AG09319 (cell line): ENCODE measurements around the gene TBPL2.

ENCODE experiments used
- DNase-seq: peaks from one replicate; pipeline ENCODE4 v3.0.0-alpha.2; 2010; ENCODE audit warnings: low read depth; ENCODE audit errors: extremely low read depth
- TF ChIP-seq, protein P1 (sequence below): IDR thresholded peaks from 2 replicates; pipeline ENCODE4 v1.5.1; 2011; ENCODE audit warnings: low read depth, mild to moderate bottlenecking, inconsistent platforms, low read length, moderate library complexity

Gene TBPL2

GRCh38 chr14:55373784-55374705 is 66.4 kb downstream of the TBPL2 start:
- TF ChIP-seq, protein P1, sequence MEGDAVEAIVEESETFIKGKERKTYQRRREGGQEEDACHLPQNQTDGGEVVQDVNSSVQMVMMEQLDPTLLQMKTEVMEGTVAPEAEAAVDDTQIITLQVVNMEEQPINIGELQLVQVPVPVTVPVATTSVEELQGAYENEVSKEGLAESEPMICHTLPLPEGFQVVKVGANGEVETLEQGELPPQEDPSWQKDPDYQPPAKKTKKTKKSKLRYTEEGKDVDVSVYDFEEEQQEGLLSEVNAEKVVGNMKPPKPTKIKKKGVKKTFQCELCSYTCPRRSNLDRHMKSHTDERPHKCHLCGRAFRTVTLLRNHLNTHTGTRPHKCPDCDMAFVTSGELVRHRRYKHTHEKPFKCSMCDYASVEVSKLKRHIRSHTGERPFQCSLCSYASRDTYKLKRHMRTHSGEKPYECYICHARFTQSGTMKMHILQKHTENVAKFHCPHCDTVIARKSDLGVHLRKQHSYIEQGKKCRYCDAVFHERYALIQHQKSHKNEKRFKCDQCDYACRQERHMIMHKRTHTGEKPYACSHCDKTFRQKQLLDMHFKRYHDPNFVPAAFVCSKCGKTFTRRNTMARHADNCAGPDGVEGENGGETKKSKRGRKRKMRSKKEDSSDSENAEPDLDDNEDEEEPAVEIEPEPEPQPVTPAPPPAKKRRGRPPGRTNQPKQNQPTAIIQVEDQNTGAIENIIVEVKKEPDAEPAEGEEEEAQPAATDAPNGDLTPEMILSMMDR: no peak
- DNase-seq: no peak

DNA sequence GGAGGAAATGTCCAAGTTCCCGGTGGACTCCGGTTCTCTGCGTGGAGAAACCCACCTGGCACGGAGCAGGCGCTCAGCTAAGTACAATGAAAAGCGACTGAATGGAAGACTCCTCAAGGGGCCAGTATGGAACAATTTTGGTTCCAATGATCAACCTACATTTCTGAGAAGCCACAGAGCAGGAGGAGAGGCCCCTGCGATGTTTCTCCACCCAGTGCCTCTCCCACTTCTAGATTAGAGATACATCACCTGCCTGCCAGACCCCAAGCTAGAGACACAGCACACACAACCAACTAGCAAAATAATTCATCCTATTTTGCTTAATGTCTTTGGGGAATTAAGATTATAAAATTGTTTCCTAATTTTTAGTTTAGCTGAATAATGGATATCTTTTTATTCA is 67.6 kb downstream of the TBPL2 start:
- DNase-seq: no peak
- TF ChIP-seq, protein P1: no peak

GRCh38 chr14:55372423-55372822 is 68.0 kb downstream of the TBPL2 start:
- DNase-seq: no peak
- TF ChIP-seq, protein P1: no peak

DNA sequence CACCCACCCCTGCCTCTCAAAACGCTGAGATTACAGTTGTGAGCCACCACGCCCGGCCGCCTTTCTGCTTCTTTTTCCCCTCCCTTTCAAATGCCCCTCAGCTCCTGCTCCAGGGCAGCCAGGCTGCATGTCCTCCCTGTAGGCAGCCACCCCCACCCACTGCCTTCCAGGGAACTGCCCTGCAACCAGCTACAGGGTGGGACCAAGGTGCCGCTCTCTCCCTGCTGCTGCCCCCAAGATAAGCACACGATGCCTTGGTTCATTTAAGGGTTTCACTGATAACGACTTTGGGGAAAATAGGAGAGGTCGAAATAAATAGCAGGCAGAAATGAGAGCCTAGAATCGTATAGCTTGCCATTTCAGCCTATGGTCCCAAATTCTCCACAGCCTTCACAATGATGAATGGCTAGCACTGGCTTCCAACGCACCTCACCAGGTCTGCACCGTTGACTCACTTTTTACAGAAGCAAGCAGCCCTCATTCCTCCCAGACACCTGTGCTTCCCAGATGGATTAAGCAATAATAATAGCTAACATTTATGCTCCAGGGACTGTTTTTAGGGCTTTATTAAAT is 69.4 kb downstream of the TBPL2 start:
- no peak for DNase-seq

GRCh38 chr14:55366271-55366670 is 74.1 kb downstream of the TBPL2 start:
- DNase-seq: peak; percentile 19
- TF ChIP-seq, protein P1: no peak

More for the DNA sequence above, 69.4 kb downstream of the TBPL2 start:
- TF ChIP-seq, protein P1: no peak
